MM.1S (cell line): ENCODE results near the gene TRIM73.
"Not testable (repeated sequence)": the region's sequence is repeated elsewhere in the genome, so short reads cannot be mapped to it uniquely, and the experiment has no call there.

ENCODE experiments used
- DNase-seq: peaks from one replicate; pipeline ENCODE4 v3.0.0-alpha.2; 2015
- H2AFZ ChIP-seq: fragments of 300-600 bp; sonication (generic); 2 replicates; pipeline ENCODE4 v1.6.0; 2016; ENCODE audit warnings: antibody characterized with exemption, low read length
- H3F3A ChIP-seq: fragments of 300-600 bp; sonication (generic); 2 replicates; pipeline ENCODE4 v1.6.1; 2016; ENCODE audit warnings: mild to moderate bottlenecking, antibody characterized with exemption, low read length, moderate library complexity, mixed read lengths; ENCODE audit not compliant: insufficient read depth
- H3K27ac ChIP-seq: fragments of 300-600 bp; sonication (generic); 2 replicates; pipeline ENCODE4 v1.5.1; 2016; ENCODE audit warnings: mild to moderate bottlenecking, low read length
- H3K27me3 ChIP-seq: fragments of 300-600 bp; sonication (generic); replicated peaks from 2 replicates; pipeline ENCODE4 v1.6.0; 2016; ENCODE audit warnings: low read length; ENCODE audit not compliant: insufficient read depth
- H3K36me3 ChIP-seq: fragments of 300-600 bp; sonication (generic); replicated peaks from 2 replicates; pipeline ENCODE4 v1.6.1; 2016; ENCODE audit warnings: mild to moderate bottlenecking, low read length, mixed read lengths; ENCODE audit not compliant: insufficient read depth
- H3K4me1 ChIP-seq: fragments of 300-600 bp; sonication (generic); 2 replicates; pipeline ENCODE4 v1.6.1; 2016; ENCODE audit warnings: low read length, mixed read lengths
- H3K4me2 ChIP-seq: fragments of 300-600 bp; sonication (generic); 2 replicates; pipeline ENCODE4 v1.6.0; 2016; ENCODE audit warnings: low read depth, low read length
- H3K4me3 ChIP-seq: fragments of 300-600 bp; sonication (generic); 2 replicates; pipeline ENCODE4 v1.5.1; 2016; ENCODE audit warnings: low read length, mixed read lengths
- H3K79me2 ChIP-seq: fragments of 300-600 bp; sonication (generic); 2 replicates; pipeline ENCODE4 v1.6.1; 2016; ENCODE audit warnings: mixed run types, low read length, mixed read lengths
- H3K9ac ChIP-seq: fragments of 300-600 bp; sonication (generic); 2 replicates; pipeline ENCODE4 v1.6.1; 2016; ENCODE audit warnings: low read length, mixed read lengths
- H3K9me2 ChIP-seq: fragments of 300-600 bp; sonication (generic); replicated peaks from 2 replicates; pipeline ENCODE4 v1.6.1; 2016; ENCODE audit warnings: mild to moderate bottlenecking, low read length, mixed read lengths; ENCODE audit not compliant: insufficient read depth
- H3K9me3 ChIP-seq: fragments of 300-600 bp; sonication (generic); replicated peaks from 2 replicates; pipeline ENCODE4 v1.6.1; 2016; ENCODE audit warnings: mild to moderate bottlenecking, low read length, mixed read lengths; ENCODE audit not compliant: insufficient read depth
- H4K20me1 ChIP-seq: fragments of 300-600 bp; sonication (generic); 2 replicates; pipeline ENCODE4 v1.6.1; 2016; ENCODE audit warnings: mild to moderate bottlenecking, low read length, moderate library complexity, mixed read lengths; ENCODE audit not compliant: insufficient read depth

TRIM73 gene

GRCh38 chr7:75410823-75411173 lies 15.4 kb downstream of the TRIM73 start:
- H3K27me3 ChIP-seq, H3K9ac ChIP-seq, H3K4me2 ChIP-seq, H3F3A ChIP-seq, H3K36me3 ChIP-seq, H3K27ac ChIP-seq, H4K20me1 ChIP-seq, H3K9me2 ChIP-seq, H3K4me3 ChIP-seq, DNase-seq, H2AFZ ChIP-seq, H3K79me2 ChIP-seq, H3K9me3 ChIP-seq, H3K4me1 ChIP-seq: not testable (repeated sequence)

- not testable (repeated sequence) for H3K4me2 ChIP-seq, H3K9ac ChIP-seq, H3F3A ChIP-seq, DNase-seq, H3K4me1 ChIP-seq, H4K20me1 ChIP-seq, H2AFZ ChIP-seq, H3K9me3 ChIP-seq, H3K27ac ChIP-seq, H3K79me2 ChIP-seq, H3K36me3 ChIP-seq, H3K9me2 ChIP-seq, H3K27me3 ChIP-seq, H3K4me3 ChIP-seq
These were observed 18.8 kb downstream of the TRIM73 start for GRCh38 chr7:75414204-75414603.

GRCh38 chr7:75414708-75415427 lies 19.4 kb downstream of the TRIM73 start:
- not testable (repeated sequence) for H3F3A ChIP-seq, H3K4me2 ChIP-seq, H4K20me1 ChIP-seq, H3K36me3 ChIP-seq, H3K27me3 ChIP-seq, H3K9me2 ChIP-seq, DNase-seq, H3K27ac ChIP-seq, H2AFZ ChIP-seq, H3K79me2 ChIP-seq, H3K4me3 ChIP-seq, H3K9ac ChIP-seq, H3K9me3 ChIP-seq, H3K4me1 ChIP-seq

- H3K27ac ChIP-seq = not testable (repeated sequence)
These were observed 20.0 kb downstream of the TRIM73 start for GRCh38 chr7:75415428-75415817.

GRCh38 chr7:75415829-75416373 lies 20.5 kb downstream of the TRIM73 start:
- not testable (repeated sequence) for H3K79me2 ChIP-seq, H3K27ac ChIP-seq, H3K36me3 ChIP-seq, H3K9me2 ChIP-seq, DNase-seq, H3K4me3 ChIP-seq, H3K27me3 ChIP-seq, H3K9ac ChIP-seq, H3K4me2 ChIP-seq, H4K20me1 ChIP-seq, H3F3A ChIP-seq, H3K4me1 ChIP-seq, H2AFZ ChIP-seq, H3K9me3 ChIP-seq

More at GRCh38 chr7:75415428-75415817, 20.0 kb downstream of the TRIM73 start:
- H3K27me3 ChIP-seq, H3K4me3 ChIP-seq, H3F3A ChIP-seq, H3K36me3 ChIP-seq, H3K9me3 ChIP-seq, H4K20me1 ChIP-seq, DNase-seq, H3K4me1 ChIP-seq, H2AFZ ChIP-seq, H3K4me2 ChIP-seq, H3K79me2 ChIP-seq, H3K9me2 ChIP-seq, H3K9ac ChIP-seq: not testable (repeated sequence)

GRCh38 chr7:75416787-75417186 lies 21.4 kb downstream of the TRIM73 start:
- H2AFZ ChIP-seq, H3K79me2 ChIP-seq, DNase-seq, H3K9me2 ChIP-seq, H3K9ac ChIP-seq, H3K27ac ChIP-seq, H3K4me2 ChIP-seq, H3K4me3 ChIP-seq, H3K4me1 ChIP-seq, H3K9me3 ChIP-seq, H3K36me3 ChIP-seq, H3F3A ChIP-seq, H4K20me1 ChIP-seq, H3K27me3 ChIP-seq: not testable (repeated sequence)

GRCh38 chr7:75418292-75418858 lies 22.9 kb downstream of the TRIM73 start:
- not testable (repeated sequence) for H4K20me1 ChIP-seq, DNase-seq, H3K4me3 ChIP-seq, H3K79me2 ChIP-seq, H3K9ac ChIP-seq, H3K27me3 ChIP-seq, H2AFZ ChIP-seq, H3K9me2 ChIP-seq, H3K27ac ChIP-seq, H3K4me1 ChIP-seq, H3K36me3 ChIP-seq, H3K4me2 ChIP-seq, H3K9me3 ChIP-seq, H3F3A ChIP-seq

- not testable (repeated sequence) for H3K36me3 ChIP-seq, H3K27me3 ChIP-seq, H2AFZ ChIP-seq, H4K20me1 ChIP-seq, H3F3A ChIP-seq, H3K27ac ChIP-seq, H3K4me1 ChIP-seq, H3K79me2 ChIP-seq, H3K4me2 ChIP-seq, DNase-seq, H3K9ac ChIP-seq, H3K4me3 ChIP-seq, H3K9me3 ChIP-seq, H3K9me2 ChIP-seq
These were observed 23.8 kb downstream of the TRIM73 start for GRCh38 chr7:75419210-75419609.
